SU-DHL-6 (cell line): Measurements from ENCODE around the gene RASSF4.

Source experiments
- H2AFZ ChIP-seq: fragments of 200-600 bp; sonication (generic); 2 replicates; pipeline ENCODE4 v1.6.1; 2014; ENCODE audit warnings: low read depth, mild to moderate bottlenecking, moderate library complexity, mixed read lengths, antibody characterized with exemption, low read length; ENCODE audit not compliant: severe bottlenecking
- H3F3A ChIP-seq: fragments of 200-600 bp; shearing (Covaris generic); 2 replicates; pipeline ENCODE4 v1.6.0; 2016; ENCODE audit warnings: antibody characterized with exemption, mild to moderate bottlenecking; ENCODE audit not compliant: insufficient read depth
- H3K27ac ChIP-seq: fragments of 200-600 bp; sonication (generic); 2 replicates; pipeline ENCODE4 v1.5.1; 2016; ENCODE audit warnings: low read depth, mild to moderate bottlenecking, low read length, moderate library complexity, mixed read lengths
- H3K27me3 ChIP-seq: fragments of 200-600 bp; sonication (generic), shearing (Covaris generic); 2 replicates; pipeline ENCODE4 v1.6.0; 2014; ENCODE audit warnings: mild to moderate bottlenecking, low read length
- H3K36me3 ChIP-seq: fragments of 200-600 bp; sonication (generic); 2 replicates; pipeline ENCODE4 v1.6.1; 2014; ENCODE audit warnings: mild to moderate bottlenecking, low read length, mixed read lengths
- H3K4me2 ChIP-seq: fragments of 300-600, 200-600 bp; shearing (Covaris generic), sonication (generic); 2 replicates; pipeline ENCODE4 v1.6.0; 2014; ENCODE audit warnings: low read length, low read depth, mild to moderate bottlenecking; ENCODE audit not compliant: poor library complexity, severe bottlenecking
- H3K4me3 ChIP-seq: fragments of 200-600 bp; sonication (generic); 2 replicates; pipeline ENCODE4 v1.5.1; 2014; ENCODE audit warnings: antibody characterized with exemption, low read length, mild to moderate bottlenecking, mixed read lengths; ENCODE audit not compliant: insufficient read depth, poor library complexity, severe bottlenecking
- H3K79me2 ChIP-seq: fragments of 200-600 bp; sonication (generic); 2 replicates; pipeline ENCODE4 v1.6.1; 2014; ENCODE audit warnings: mild to moderate bottlenecking, low read length, moderate library complexity; ENCODE audit not compliant: insufficient read depth
- H3K9ac ChIP-seq: fragments of 200-600 bp; sonication (generic); 2 replicates; pipeline ENCODE4 v1.7.0; 2014; ENCODE audit warnings: mild to moderate bottlenecking, low read length
- H3K9me2 ChIP-seq: fragments of 200-600 bp; sonication (generic); replicated peaks from 2 replicates; pipeline ENCODE4 v1.6.1; 2014; ENCODE audit warnings: low read length; ENCODE audit not compliant: insufficient read depth
- H3K9me3 ChIP-seq: fragments of 200-600 bp; sonication (generic); 2 replicates; pipeline ENCODE4 v1.6.1; 2014; ENCODE audit warnings: low read length, mixed read lengths; ENCODE audit not compliant: insufficient read depth
- H4K20me1 ChIP-seq: fragments of 200-600 bp; sonication (generic); 2 replicates; pipeline ENCODE4 v1.6.1; 2014; ENCODE audit warnings: low read depth, mild to moderate bottlenecking, antibody characterized with exemption, low read length, moderate library complexity, mixed read lengths
- CTCF ChIP-seq: fragments of 200-600 bp; sonication (generic); IDR thresholded peaks from one replicate; pipeline ENCODE4 v1.5.1; 2017; ENCODE audit warnings: antibody characterized with exemption, mild to moderate bottlenecking, low read length, moderate library complexity; ENCODE audit not compliant: insufficient read depth, poor library complexity, severe bottlenecking
- EZH2phosphoT487 ChIP-seq: fragments of 200-600 bp; sonication (generic), shearing (Covaris generic); conservative IDR thresholded peaks from 2 replicates; pipeline ENCODE4 v1.6.1; 2018; ENCODE audit warnings: mild to moderate bottlenecking, antibody characterized with exemption, low read length, moderate library complexity, mixed read lengths

Gene RASSF4

DNA sequence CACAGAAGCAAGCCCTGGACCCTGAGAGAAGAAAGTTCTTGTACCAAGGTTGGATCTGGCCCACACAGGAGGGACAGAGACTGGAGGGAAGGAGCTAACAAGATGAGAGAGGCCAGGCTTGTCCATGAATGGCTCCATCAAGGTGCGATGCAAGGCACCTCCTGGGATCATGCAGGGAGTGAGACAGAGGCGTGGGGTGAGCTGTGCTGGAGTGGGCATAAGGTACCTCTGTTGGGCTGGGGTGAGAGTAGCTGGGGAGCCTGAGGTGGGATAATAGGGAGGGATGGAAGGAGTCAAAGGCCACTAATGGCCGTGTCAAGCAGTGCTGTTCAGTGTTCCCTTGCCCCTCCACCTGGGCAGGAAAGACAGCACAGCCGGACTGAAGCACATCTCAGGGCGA, 38.5 kb upstream of the RASSF4 start:
- Histone ChIP-seq H3K9me2 (no peaks in the 10 kb centered on the region), H3K9me3 (no peaks in the 10 kb centered on the region), H3K27me3 (no peaks in the 10 kb centered on the region), H3K27ac (no peak overlapping the region), H3K36me3 (no peaks in the 10 kb centered on the region), H3K79me2 (no peaks in the 10 kb centered on the region), H3K9ac (no peak overlapping the region), H3K4me3 (no peak overlapping the region), H4K20me1 (no peaks in the 10 kb centered on the region), H3F3A (no peaks in the 10 kb centered on the region), H3K4me2 (no peak overlapping the region), H2AFZ (no peak overlapping the region)
- no peak for TF ChIP-seq CTCF
- TF ChIP-seq EZH2phosphoT487 = no peak

GRCh38 chr10:44921506-44921905, 38.1 kb upstream of the RASSF4 start:
- no peaks in the 10 kb centered on the region for H4K20me1 ChIP-seq
- TF ChIP-seq EZH2phosphoT487 (no peak), CTCF (no peak)

GRCh38 chr10:44922021-44922420, 37.6 kb upstream of the RASSF4 start:
- Histone ChIP-seq H2AFZ (no peak overlapping the region), H4K20me1 (no peaks in the 10 kb centered on the region), H3F3A (no peaks in the 10 kb centered on the region), H3K27me3 (no peaks in the 10 kb centered on the region), H3K9me3 (no peaks in the 10 kb centered on the region), H3K4me2 (no peak overlapping the region), H3K36me3 (no peaks in the 10 kb centered on the region), H3K9ac (no peak overlapping the region), H3K79me2 (no peaks in the 10 kb centered on the region), H3K9me2 (no peaks in the 10 kb centered on the region), H3K4me3 (no peak overlapping the region), H3K27ac (no peak overlapping the region)
- TF ChIP-seq CTCF = no peak
- TF ChIP-seq EZH2phosphoT487 = no peak

More at GRCh38 chr10:44921506-44921905, 38.1 kb upstream of the RASSF4 start:
- H3K4me3 ChIP-seq = no peak overlapping the region
- no peak overlapping the region for H3K27ac ChIP-seq
- H3K9me2 ChIP-seq = no peaks in the 10 kb centered on the region
- H3K9ac ChIP-seq = no peak overlapping the region
- no peak overlapping the region for H3K4me2 ChIP-seq
- no peaks in the 10 kb centered on the region for H3K79me2 ChIP-seq
- no peaks in the 10 kb centered on the region for H3F3A ChIP-seq
- H3K27me3 ChIP-seq = no peaks in the 10 kb centered on the region
- no peaks in the 10 kb centered on the region for H3K9me3 ChIP-seq
- H3K36me3 ChIP-seq = no peaks in the 10 kb centered on the region
- H2AFZ ChIP-seq = no peak overlapping the region
